ENCODE results near the gene RRH. TPM values are rescaled to one million over a fixed set of nuclear protein-coding genes. Genes with fewer than 3 reads are reported as not detected.
A peak's percentile ranks its signal among the peaks of the same experiment; 100 is the strongest.
"Not testable (repeated sequence)": the region's sequence is repeated elsewhere in the genome, so short reads cannot be mapped to it uniquely, and the experiment has no call there.

The RRH gene
- total RNA-seq, result 0.41 TPM

DNA sequence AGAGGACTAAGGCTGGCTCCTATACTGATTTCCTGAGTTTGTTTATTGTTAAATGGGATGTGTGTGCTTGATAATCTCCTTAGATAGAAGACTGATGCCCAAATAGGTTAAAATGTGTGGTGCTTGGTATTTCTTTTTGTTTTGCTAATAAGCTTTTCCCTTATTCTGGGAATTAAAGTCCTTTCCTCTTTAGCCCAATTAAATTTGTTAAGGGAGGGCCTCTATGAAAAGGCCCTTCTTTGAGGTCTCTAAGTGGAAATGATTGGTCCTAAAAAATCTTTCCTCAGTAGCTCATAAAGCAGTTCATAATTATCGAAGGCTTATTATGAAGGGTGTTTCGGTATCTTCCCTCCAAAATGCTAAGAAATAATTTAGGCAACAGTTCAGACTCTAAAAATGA lies at the start of gene RRH:
Gene RRH, plus strand, starts transcription at position 301 of the 400 bp plus-strand sequence. Its CDS starts 56 bp downstream, at position 357.
- FAIRE-seq, result no peak

GRCh38 chr4:109782092-109782491 lies 45.7 kb upstream of the RRH start:
- FAIRE-seq, result not testable (repeated sequence)

More for the DNA sequence above, at the start of gene RRH:
- DNase-seq (ENCODE audit: low spot score in 2 of 2), result no peak

GRCh38 chr4:109786846-109787245 lies 40.9 kb upstream of the RRH start:
- DNase-seq (ENCODE audit: low spot score in 2 of 2) (no peak), FAIRE-seq (no peak)

More at GRCh38 chr4:109782092-109782491, 45.7 kb upstream of the RRH start:
- DNase-seq (ENCODE audit: low spot score in 2 of 2), result not testable (repeated sequence)

DNA sequence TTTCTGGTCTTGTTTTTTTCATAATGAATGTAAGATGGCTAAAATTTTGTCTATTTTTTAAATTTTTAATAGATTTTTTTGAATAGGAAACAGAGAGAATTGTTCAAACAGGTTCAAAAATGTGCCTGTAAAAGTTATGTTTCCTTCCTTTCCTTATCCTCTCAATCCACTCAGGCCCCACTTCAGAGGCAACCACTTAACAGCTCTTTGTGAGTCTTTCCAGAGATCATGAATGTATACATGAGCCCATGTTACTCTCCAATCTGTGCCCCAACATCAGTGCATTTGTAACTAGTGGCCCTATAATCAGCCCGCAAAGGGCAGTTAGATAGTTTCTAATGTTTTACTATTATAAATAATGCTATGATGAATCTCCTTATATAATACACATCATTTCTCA lies 40.0 kb upstream of the RRH start:
- DNase-seq (ENCODE audit: low spot score in 2 of 2) (no peak), FAIRE-seq (no peak)

GRCh38 chr4:109795059-109795458 lies 32.7 kb upstream of the RRH start:
- FAIRE-seq, result no peak
- DNase-seq (ENCODE audit: low spot score in 2 of 2), result no peak

- FAIRE-seq (no peak), DNase-seq (ENCODE audit: low spot score in 2 of 2) (no peak)
These were observed 28.9 kb upstream of the RRH start for GRCh38 chr4:109798866-109799265.

GRCh38 chr4:109801099-109801789 lies 26.5 kb upstream of the RRH start:
- FAIRE-seq (no peak), DNase-seq (ENCODE audit: low spot score in 2 of 2) (no peak)

- no peak for FAIRE-seq
- peak in 1 of 2 donors; percentile 12 for DNase-seq (ENCODE audit: low spot score in 2 of 2)
These were observed 25.9 kb upstream of the RRH start, which contains the start of gene CFI for GRCh38 chr4:109801895-109802319. Gene CFI (minus strand): TSS chr4:109801999. CDS start chr4:109801971, 28 bp downstream.

DNA sequence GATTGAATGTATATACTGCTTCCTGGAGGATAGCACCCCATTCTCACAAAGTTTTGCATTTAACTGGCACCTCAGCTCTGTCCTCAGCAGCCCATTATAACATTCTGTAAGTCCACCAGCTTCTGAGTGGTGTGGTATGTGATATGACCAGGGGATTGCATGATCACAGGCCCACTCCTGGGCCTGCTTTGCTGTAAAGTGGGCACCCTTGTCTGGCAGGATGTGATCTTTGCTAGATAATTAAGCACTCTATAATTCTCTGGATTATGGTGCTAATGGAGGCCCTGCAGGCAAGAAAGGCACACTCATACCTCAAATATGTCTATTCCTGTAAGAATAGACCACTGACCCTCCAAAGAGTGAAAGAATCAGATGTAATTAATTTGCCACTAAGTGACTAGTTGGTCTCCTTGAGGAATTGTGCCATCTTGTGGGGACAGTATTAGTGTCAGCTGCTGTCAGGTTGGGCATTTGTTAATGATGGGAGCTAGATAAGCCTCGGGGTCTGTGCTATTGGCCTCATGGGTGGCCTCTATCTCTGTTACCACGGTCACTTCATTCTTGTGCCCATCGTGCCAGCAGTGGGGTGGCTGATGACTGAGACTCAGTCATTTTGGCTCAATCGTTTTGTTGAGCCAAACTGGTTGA lies 23.7 kb upstream of the RRH start:
- DNase-seq (ENCODE audit: low spot score in 2 of 2) (peak in 1 of 2 donors; percentile 10), FAIRE-seq (no peak)

- FAIRE-seq (no peak), DNase-seq (ENCODE audit: low spot score in 2 of 2) (no peak)
These were observed 18.1 kb upstream of the RRH start for GRCh38 chr4:109809655-109810054.

GRCh38 chr4:109810552-109811387 lies 17.0 kb upstream of the RRH start:
- DNase-seq (ENCODE audit: low spot score in 2 of 2) (no peak), FAIRE-seq (no peak)

DNA sequence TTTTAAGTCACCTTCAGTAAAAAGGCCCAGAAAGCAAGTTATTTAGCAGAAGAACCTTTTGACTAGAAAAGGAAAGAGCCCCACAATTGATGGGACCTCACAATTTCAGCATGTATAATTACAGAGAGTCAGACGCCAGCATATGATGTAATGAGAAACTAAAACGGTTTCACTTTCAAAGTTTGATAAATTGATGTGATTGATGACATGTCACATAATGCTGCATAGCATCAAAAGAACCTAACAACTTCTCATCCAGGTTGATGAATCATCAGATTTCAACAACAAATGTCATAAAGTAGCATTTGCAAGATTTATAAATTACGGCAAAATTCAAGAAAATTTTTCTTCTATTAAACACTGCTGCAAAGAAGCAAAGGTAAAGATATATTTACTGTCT lies 16.1 kb upstream of the RRH start:
- FAIRE-seq (no peak), DNase-seq (ENCODE audit: low spot score in 2 of 2) (no peak)

DNA sequence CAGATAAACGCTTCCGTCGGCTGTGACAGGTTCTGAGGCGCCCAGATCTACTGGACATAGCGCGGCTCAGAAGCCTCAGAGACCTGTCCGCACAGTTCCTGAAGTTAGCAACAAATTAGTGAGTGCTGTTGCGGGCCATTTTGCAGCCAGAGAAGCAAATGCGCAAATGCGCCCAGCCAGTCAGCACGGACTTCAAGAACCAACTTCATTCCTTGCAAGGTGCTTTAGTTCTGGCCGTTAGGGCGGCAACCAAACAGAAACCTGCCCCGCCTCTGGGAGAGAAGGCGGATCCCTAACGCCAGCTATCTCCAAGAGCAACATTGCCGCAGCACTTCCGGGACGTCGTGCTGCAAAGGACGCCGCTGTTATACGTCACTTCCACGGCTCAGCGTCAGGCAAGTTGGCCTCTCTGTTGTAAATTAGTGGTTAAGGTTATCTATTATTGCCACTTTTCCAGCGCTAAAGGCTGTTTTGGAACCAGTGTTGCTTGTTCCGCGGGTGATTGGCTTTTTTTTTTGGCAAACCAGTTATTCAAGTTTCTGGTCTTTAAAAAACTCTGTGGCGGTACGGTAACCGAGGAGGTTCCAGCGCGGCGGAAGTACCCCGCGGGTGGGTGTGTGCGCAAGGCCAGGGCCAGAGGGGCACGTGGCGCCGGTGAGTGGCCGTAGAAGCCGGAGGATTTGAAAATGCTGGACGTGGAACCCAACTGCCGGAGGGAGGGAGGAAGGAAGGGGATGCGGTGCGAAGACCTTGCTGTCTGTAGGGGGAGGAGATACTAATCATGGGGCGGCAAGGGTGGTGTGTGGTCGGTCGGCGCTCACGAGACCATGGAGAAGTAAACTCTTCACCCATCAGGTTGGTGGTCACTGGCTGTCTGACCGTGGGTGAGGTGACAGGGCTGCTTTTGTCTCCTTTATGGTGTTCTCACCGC lies 12.4 kb upstream of the RRH start, which contains the start of gene GAR1:
Gene GAR1, plus strand, starts transcription at position 612 of the 931 bp plus-strand sequence. CDS start 403 bp downstream, outside the sequence.
- DNase-seq (ENCODE audit: low spot score in 2 of 2), result peak; percentile 74 to 86
- no peak for FAIRE-seq

DNA sequence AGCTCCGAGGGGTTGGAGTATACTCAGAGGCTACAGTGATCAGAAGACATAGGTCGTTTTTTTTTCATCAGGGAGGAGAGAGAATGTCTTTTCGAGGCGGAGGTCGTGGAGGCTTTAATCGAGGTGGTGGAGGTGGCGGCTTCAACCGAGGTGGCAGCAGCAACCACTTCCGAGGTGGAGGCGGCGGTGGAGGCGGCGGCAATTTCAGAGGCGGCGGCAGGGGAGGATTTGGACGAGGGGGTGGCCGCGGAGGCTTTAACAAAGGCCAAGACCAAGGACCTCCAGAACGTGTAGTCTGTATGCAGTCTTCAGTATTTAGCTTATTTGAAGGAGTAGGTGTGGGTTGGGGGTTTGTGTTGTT lies 11.7 kb upstream of the RRH start:
- FAIRE-seq (no peak), DNase-seq (ENCODE audit: low spot score in 2 of 2) (no peak)

GRCh38 chr4:109816894-109817293 lies 10.9 kb upstream of the RRH start:
- FAIRE-seq (no peak), DNase-seq (ENCODE audit: low spot score in 2 of 2) (no peak)

- DNase-seq (ENCODE audit: low spot score in 2 of 2) (no peak), FAIRE-seq (no peak)
These were observed 9.5 kb upstream of the RRH start for GRCh38 chr4:109818268-109818667.

DNA sequence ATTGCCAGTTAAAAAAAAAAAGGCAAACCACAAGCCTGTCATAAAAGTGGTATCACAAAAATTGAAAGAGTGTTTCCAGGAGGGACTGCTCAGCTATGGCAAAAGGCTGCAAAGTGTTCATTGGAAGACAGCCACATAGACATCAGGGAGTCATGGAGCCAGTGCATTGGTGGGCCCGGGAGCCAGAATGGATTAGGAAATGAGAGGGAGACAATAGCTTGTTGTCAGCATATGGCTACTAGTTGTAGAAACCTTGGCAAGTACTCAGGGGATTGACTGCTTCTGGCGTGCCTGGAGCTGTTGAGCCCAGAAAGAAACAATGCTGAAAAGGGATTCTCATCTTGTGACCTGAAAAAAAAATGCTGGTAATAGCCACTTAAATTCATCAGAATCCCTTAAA lies 7.2 kb upstream of the RRH start:
- no peak for DNase-seq (ENCODE audit: low spot score in 2 of 2)
- no peak for FAIRE-seq

DNA sequence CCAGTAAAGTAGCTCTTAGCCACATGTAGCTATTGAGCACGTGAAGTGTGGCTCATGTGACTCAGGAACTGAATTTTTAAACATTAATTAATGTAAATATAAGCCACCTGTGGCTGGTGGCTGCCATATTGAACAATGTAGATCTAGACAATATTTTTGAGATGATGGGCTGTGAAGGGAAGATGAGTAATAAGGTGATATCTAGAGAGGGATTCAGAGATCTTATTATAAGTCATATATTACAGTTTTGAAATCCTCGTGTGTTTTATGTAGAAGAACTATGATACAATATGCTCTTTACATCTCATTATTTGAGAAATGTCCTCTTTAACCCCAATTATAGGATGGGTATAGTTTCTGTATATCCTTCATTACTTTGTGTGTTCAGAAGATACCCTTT lies 6.6 kb upstream of the RRH start:
- FAIRE-seq (no peak), DNase-seq (ENCODE audit: low spot score in 2 of 2) (no peak)

- FAIRE-seq, result peak; percentile 67
- peak in 1 of 2 donors; percentile 12 for DNase-seq (ENCODE audit: low spot score in 2 of 2)
These were observed 1.1 kb upstream of the RRH start for GRCh38 chr4:109826719-109827118.

GRCh38 chr4:109833756-109834155 lies 6.0 kb downstream of the RRH start:
- no peak for FAIRE-seq

More at GRCh38 chr4:109833756-109834155, 6.0 kb downstream of the RRH start:
- no peak for DNase-seq (ENCODE audit: low spot score in 2 of 2)
